Fibroblast of skin of scalp (primary cell): ENCODE measurements around the gene SHOX. TPM values are rescaled to one million over a fixed set of nuclear protein-coding genes. Genes with fewer than 3 reads are reported as not detected.
"Not testable (repeated sequence)": the region's sequence is repeated elsewhere in the genome, so short reads cannot be mapped to it uniquely, and the experiment has no call there.

Experiments used
- DNase-seq: peaks from one replicate; pipeline ENCODE4 v3.0.0-alpha.2; 2013
- polyA plus RNA-seq, 2 experiments: library from polyadenylated mRNA; unstranded; fragments of 120-200 nt; gene quantifications; one replicate each; pipeline ENCODE4 v1.2.1, GENCODE V29; 2013; ENCODE audit not compliant: insufficient read length in 2 of 2

The SHOX gene
- 0.04 TPM for polyA plus RNA-seq (2013, experiment 1 of 2; ENCODE audit: insufficient read length)
- polyA plus RNA-seq (2013, experiment 2 of 2; ENCODE audit: insufficient read length), result not detected

DNA sequence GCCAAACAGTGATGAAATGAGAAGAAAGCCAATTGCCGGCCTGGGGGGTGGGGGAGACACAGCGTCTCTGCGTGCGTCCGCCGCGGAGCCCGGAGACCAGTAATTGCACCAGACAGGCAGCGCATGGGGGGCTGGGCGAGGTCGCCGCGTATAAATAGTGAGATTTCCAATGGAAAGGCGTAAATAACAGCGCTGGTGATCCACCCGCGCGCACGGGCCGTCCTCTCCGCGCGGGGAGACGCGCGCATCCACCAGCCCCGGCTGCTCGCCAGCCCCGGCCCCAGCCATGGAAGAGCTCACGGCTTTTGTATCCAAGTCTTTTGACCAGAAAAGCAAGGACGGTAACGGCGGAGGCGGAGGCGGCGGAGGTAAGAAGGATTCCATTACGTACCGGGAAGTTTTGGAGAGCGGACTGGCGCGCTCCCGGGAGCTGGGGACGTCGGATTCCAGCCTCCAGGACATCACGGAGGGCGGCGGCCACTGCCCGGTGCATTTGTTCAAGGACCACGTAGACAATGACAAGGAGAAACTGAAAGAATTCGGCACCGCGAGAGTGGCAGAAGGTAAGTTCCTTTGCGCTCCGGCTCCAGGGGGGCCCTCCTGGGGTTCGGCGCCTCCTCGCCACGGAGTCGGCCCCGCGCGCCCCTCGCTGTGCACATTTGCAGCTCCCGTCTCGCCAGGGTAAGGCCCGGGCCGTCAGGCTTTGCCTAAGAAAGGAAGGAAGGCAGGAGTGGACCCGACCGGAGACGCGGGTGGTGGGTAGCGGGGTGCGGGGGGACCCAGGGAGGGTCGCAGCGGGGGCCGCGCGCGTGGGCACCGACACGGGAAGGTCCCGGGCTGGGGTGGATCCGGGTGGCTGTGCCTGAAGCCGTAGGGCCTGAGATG lies at the start of gene SHOX:
Gene SHOX, plus strand, starts transcription at position 180 of the 885 bp plus-strand sequence. Its CDS starts 107 bp downstream, at position 287.
- DNase-seq, result no peak

DNA sequence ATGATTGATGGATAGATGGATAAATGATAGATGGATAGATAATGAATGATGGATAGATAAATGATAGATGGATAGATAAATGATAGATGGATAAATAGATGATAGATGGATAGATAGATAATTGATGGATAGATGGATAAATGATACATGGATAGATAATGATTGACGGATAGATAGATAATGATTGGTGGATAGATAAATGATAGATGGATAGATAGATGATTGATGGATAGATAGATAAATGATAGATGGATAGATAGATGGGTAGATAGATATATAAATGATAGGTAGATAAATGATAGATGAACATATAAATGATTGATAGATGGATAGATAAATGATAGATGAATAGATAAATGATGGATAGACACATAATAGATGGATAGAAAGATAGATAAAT lies 49.5 kb upstream of the SHOX start:
- DNase-seq, result no peak

DNA sequence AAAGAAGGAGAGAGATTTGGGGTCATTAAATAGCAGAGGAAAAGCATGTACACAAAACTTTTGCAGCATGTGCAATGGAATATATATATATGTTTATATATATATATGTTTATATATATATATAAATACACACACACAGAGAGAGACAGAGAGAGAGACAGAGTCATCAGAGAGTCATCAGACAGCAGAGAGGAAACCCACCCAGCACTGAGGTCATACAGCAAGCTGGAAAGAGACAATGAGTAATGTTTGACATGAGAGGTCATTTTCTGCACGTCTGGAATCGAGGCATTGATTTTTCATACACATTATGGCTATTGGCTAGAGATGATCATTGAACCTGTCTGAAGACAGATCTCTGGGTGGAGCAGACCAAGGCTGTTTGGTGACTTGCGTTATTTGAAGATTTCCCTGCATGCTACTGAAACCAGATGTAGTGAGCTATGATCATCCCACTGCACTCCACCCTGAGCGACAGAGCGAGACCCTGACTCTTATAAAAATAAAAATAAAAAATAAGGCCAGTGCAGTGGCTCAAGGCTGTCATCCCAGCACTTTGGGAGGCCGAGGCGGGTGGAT lies 48.8 kb upstream of the SHOX start:
- no peak for DNase-seq

DNA sequence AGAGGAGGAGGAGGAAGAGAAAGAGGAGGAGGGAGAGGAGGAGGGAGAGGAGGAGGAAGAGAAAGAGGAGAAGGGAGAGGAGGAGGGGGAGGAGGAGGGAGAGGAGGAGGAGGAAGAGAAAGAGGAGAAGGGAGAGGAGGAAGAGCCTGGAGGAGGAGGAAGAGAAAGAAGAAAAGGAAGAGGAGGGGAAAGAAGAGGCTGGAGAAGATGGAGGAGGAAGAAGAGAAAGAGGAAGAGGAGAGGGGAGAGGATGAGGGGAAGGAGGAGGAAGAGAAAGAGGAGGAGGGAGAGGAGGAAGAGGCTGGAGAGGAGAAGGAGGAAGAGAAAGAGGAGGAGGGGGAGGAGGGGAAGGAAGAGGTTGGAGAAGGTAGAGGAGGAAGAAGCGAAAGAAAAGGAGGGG lies 46.0 kb upstream of the SHOX start:
- no peak for DNase-seq

DNA sequence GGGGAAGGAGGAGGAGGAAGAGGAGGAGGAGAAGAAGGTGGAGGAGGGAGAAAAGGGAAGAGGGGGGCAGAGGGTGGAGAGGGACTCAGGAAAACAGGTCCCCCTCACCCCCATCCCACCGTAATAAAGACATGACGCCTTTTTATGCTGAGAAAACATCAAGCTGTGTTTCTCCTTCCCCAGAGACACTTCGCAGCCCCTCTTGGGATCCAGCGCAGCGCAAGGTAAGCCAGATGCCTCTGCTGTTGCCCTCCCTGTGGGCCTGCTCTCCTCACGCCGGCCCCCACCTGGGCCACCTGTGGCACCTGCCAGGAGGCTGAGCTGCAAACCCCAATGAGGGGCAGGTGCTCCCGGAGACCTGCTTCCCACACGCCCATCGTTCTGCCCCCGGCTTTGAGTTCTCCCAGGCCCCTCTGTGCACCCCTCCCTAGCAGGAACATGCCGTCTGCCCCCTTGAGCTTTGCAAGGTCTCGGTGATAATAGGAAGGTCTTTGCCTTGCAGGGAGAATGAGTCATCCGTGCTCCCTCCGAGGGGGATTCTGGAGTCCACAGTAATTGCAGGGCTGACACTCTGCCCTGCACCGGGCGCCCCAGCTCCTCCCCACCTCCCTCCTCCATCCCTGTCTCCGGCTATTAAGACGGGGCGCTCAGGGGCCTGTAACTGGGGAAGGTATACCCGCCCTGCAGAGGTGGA lies 45.3 kb upstream of the SHOX start:
- DNase-seq, result no peak

DNA sequence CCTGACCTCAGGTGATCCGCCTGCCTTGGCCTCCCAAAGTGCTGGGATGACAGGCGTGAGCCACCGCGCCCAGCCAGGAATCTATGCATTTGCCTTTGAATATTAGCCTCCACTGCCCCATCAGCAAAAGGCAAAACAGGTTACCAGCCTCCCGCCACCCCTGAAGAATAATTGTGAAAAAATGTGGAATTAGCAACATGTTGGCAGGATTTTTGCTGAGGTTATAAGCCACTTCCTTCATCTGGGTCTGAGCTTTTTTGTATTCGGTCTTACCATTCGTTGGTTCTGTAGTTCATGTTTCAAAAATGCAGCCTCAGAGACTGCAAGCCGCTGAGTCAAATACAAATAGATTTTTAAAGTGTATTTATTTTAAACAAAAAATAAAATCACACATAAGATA lies 44.2 kb upstream of the SHOX start:
- DNase-seq, result no peak

DNA sequence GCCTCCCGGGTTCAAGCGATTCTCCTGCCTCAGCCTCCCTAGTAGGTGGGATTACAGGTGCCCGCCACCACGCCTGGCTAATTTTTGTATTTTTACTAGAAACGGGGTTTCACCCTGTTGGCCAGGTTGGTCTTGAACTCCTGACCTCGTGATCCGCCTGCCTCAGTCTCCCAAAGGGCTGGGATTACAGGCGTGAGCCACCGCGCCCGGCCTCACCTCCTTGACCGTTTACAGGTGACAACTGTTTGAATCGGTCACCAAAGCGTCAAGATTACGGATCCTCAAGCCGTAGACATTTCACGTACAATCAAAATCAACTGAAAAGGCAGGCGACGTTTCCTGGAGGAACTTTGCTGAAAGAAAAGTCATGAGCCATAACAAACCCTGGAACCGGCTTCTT lies 41.3 kb upstream of the SHOX start:
- DNase-seq, result not testable (repeated sequence)

DNA sequence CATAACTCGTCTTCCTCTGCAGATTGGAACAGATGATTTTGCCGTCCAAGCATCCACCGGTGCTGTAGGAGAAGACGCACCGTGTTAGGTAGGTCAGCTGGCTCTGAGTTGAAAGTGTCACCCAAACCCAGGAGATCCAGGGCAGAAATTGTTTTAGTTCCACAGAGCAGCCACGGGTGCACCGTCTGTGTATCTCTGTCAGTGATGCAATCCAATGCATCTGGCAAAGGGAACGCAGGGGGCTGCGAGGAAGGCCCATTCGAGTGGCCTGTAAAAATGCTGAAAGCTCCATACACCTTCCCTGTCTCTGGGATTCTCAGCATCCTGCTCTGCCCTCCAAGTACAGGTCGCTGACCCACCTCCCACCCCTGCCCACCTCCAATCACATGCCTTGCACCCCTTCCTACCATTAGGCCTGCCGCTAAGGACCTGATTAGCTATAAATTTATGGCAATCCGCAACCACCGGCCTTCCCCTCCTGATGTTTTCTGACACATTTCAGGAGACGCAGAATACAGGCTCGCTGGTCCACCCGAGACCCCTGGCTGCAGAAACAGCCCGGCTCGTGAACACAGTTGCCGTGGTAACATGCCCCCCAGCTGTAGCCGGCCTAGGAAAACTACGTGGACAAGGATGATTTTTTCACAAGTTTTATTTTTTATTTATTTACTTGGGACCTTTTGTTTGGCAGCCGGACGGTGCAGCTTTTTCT lies 39.7 kb upstream of the SHOX start:
- no peak for DNase-seq

DNA sequence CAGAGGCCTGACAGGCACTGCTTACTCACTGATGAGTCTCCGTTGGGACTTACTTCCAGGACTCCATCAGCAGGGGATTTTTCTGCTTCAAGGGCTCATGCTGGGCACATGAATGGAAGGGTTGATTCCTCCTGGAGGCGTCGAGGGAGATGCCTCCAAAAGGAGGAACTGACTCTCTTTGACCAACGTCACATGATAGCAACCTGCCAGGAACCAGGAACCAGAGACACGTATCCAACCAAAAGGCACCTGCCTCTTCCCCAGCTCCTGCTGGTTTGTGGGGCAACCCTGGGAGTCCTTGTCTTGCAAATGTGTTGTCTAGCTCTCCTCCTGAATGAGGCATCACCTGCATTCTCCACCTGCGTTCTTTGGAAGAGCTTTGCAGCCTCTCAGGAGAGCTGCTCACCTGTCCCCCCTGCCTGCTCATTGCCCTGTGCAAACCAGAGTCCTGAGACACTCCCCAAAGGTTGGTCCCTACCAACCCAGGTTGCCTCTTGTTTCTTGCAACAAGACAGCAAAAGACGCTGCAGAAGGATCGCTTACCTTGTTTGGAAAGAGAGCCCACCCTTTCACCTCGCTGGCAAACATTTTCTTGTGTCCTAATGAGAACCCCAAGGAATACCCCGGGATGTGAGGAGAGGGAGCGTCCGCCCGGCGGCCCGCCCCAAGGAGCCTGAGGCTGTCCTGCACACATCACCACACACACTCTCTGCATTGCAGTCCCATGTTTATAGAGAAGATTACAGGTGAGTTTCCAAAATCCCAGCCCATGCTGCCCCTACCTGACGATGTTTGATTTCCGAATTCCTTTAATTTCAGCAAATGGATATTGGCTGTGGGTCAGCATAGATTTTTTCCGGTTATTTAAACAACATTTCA lies 30.5 kb upstream of the SHOX start:
- no peak for DNase-seq

DNA sequence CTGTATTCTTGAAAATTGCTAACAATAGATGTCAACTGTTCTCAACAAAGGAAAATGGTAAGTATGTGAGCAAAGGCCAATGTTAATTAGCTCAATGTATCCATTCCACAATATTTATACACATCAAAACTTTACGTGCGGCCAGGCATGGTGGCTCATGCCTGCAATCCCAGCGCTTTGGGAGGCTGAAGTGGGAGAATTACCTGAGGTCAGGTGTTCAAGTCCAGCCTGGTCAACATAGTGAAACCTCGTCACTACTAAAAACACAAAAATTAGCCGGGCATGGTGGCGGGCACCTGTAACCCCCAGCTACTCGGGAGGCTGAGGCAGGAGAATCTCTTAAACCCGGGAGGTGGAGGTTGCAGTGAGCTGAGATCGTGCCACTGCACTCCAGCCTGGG lies 27.6 kb upstream of the SHOX start:
- not testable (repeated sequence) for DNase-seq

DNA sequence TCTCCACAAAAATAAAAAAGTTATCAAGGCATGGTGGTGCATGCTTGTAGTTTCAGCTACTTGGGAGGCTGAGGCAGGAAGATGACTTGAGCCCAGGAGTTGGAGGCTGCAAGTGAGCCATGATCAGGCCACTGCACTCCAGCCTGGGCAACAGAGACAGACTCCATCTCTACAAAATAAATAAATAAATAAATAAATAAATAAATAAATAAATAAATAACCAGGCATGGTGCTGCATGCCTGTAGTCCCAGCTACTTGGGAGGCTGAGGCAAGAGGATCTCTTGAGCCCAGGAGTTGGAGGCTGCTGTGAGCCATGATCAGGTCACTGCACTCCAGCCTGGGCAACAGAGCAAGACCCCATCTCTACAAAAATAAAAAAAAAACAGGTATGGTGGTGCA lies 26.0 kb upstream of the SHOX start:
- DNase-seq, result not testable (repeated sequence)

DNA sequence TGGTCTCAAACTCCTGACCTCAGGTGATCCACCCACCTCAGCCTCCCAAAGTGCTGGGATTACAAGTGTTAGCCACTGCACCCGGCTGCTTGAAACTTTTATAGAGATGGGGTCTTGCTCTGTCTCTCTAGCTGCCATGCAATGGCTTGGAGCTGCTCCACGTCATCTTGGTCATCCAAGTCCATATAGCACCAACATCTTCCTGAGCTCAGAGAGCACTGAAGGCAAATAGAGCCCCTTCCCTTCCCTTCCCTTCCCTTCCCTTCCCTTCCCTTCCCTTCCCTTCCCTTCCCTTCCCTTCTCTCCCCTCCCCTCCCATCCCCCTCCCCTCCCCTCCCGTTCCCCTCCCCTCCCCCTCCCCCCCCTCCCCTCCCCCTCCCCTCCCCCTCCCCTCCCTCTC lies 22.5 kb upstream of the SHOX start:
- not testable (repeated sequence) for DNase-seq

DNA sequence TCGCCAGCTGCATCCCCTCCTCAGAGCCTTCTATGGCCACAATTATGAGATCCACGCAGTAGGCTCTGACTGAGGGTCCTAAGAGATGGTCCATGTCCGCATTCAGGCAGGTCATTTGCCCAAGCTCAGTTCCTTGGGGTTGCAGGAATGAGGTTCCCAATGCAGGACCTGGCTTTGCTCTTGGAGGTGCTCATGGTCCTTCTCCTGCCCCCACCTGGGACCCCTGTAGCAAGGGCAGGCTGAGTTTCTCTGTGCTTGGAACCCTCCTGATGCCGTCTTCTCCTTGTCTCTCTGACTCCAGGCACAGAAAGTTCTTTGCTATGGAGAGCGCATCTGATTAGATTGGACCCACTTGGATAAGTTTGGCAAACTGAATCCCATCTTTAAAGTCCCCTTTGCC lies 16.5 kb upstream of the SHOX start:
- no peak for DNase-seq

DNA sequence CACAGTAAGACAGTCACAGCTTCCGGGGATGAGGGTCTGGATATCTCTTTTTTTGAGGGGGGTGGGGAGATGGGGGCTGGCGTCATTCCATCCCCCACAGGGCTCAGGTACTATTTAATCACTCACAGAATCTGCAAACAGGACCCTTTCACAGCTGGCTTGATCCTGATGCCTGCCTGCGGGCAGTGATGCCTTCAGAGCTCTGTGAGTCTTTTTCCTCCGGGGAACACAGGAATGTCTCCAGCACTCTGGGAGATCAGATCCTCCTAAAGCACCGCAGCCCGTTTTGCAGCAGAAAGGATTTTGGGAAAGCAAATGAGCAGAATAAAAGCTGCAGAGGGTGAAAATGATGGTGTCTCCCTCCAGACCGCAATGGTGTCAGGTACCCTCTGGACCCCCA lies 13.2 kb upstream of the SHOX start:
- no peak for DNase-seq

DNA sequence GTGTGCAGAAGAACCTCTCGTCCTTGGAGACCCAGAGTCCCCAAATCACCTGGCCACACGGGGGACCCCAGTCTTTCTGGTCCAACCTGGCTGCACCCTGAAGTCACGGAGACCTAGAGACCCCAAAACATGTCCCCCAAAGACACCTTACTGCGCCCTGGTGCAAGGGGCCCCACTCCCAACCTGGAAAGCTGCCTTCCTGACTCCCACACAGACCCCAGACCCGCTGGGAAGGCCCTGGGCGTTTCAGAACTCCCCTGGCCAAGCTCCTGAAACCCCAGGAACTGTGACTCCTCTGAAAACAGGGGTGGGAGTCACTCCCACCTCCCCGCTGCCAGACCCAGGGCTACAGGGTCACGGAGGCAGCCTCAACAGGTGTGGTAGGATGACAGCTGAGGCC lies 12.7 kb upstream of the SHOX start:
- no peak for DNase-seq

DNA sequence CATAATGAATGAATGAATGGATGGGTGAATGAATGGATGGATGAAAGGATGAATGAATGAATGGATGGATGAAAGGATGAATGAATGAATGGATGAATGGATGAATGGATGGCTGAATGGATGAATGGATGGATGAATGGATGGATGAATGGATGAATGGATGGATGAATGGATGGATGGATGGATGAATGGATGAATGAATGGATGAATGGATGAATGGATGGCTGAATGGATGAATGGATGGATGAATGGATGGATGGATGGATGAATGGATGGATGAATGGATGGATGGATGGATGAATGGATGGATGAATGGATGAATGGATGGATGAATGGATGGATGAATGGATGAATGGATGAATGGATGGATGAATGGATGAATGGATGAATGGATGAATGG lies 12.3 kb upstream of the SHOX start:
- not testable (repeated sequence) for DNase-seq

DNA sequence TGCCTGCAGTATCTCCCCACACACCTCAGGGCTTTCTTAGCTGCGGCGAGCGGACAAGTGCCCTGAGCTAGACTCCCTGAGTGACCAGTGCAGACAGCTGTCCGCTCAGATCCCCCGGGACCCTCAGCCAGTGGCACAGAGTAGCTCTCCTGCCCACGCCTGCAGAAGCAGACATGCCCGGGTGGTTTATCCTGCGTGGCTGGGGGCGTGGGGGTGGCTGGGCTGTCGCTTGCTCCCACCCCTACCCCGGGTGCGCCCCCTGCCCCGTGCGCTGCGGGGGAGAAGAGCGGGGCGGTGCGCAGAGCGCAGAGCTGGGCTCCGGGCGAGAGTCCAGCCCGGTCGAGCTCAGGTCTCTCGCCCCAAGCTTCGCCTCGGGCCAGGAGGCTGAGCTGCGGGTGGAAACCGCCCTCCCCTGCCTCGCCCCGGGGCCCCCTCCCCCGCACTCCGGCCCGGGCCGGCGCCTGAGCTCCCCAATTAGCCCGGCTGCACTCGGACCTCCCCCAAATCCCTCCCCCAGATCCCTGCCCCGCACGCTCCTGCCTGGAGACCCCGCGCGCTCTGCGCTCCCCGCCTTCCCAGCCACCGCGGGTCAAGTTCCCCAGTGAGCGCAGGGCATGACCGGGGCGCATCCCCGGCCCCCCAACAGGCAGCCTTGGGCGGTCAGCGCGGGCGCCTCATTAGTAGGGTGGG lies 11.7 kb upstream of the SHOX start:
- DNase-seq, result no peak

DNA sequence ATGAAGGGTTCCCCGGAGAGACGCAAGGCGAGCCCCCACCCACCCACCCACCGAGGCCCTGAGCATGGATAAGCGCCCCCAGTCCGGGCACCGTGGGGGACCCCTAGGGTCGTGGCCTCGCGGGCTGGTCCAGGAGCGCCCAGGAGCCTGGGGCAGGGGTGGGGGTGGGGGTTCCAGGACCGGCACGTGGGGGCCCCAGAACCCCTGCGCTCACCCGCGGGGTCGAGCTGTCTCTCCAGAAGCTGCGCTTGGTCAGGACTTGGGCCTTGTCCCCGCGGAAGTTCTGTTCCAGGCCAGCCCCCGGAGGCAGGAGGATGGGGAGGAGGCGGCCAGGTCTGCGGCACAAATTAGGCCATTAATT lies 11.2 kb upstream of the SHOX start:
- no peak for DNase-seq

DNA sequence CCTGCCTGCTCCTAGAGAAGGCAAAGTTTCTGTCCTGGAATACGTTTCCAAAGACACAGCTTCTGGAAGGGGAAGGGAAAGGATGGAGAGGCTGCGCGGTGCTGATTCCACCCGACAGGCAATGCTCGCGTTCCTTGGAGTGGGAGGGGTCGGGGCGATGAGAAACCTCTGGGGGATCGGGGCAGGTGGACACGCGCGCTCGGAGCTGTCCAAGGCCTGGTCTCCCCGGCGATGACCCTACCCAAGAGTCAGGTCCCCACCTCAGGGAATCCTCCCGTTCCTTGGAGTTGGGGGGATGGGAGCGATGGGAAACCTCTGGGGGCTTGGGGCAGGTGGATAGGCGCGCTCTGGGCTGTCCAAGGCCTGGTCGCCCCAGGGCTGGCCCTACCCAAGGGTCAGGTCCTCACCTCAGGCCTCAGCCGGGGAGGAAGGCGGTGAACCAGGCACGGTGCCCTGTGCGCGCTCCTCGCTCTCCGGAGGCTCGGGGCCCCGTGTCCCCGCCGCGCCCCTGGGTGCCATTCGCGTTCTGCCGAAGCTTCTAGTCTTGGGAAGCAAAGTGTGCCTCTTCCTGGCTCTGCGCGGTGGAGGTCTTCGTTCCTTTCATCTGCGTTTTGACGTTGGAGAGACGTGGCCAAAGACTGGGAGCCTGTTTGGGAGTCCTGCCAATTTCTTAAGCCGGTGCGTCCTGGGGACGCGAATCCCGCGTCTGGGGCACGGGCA lies 10.6 kb upstream of the SHOX start:
- no peak for DNase-seq

DNA sequence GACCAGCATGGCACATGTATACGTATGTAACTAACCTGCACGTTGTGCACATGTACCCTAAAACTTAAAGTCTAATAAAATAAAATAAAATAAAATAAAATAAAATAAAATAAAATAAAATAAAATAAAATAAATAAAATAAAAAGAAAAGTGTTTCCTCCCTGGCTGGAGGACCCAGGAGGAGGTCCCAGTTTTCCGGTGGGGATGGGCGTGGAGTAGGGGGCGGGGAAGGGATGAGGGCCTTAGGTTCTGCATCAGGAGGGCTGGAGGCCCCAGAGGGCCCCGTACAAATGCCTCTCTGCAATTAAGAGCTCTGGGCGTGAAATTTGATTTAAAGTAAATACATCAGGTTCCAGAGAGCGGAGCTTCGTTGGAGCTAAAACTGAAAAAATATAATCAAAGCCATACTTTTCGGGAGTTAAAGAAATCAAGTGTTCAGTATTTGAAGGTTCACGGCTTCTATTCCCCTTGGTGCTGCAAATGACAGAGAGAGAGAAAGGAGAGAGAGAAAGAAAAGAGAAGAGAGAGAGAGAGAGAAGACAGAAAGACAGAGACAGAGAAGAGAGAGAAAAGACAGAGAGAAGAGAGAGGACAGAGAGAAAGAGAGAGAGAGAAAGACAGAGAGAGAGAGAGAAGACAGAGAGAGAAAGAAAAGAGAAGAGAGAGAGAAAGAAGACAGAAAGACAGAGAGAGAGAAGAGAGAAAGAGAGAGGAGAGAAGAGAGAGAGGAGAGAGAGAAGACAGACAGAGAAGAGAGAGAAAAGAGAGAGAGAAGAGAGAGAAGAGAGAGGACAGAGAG lies 8.7 kb upstream of the SHOX start:
- DNase-seq, result no peak
